ENCODE data around the gene ABI1.

The ABI1 gene

DNA sequence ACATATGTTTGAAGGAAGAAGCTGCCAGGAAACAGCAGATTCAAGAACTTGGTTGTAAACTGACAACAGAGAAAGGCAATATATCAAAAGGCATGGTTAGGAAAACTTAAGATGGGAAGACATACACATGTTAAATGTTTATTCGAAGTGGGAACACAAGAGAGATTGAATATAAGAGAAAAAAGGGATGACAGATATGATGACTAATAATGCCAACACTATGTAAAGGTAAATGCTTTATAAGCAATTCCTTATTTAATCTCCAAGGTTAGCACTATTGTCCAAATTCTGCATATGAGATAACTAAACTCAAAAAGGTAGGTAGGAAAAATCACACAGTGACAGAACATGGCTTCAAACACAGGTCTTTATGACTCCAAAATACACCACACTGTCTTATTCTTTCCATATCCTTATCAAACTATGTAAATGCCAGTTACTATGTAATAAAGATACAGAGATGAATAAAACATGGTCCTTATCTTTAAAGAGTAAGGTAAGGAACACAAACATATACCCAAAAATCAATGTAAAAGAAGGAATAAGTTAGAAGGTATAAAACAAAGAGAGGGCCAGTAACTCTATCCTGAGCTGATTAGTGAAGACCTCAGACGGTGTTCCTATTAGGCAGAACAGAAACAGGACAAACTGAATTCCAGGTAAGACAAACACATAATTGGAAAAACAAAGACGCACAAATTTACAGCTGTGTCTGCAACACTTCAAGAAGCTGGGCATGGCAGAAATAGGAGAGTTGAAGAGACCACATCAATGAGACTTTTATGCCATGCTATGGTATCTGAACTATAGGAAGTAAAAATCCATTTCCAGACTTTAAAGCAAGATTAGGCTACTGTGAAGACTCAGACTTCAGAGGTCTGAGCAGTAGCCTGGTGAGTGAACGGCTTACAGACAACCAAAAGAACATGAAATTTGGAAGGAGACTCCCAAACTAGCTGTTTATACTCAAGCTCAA lies 56.1 kb downstream of the ABI1 start:
- in situ Hi-C loops (cut with HindIII; ENCODE audit: low sequenced_read_pairs), result no loop called here
- DNase-seq (ENCODE audit: low read depth), result no peak
- TF ChIP-seq, protein P1, sequence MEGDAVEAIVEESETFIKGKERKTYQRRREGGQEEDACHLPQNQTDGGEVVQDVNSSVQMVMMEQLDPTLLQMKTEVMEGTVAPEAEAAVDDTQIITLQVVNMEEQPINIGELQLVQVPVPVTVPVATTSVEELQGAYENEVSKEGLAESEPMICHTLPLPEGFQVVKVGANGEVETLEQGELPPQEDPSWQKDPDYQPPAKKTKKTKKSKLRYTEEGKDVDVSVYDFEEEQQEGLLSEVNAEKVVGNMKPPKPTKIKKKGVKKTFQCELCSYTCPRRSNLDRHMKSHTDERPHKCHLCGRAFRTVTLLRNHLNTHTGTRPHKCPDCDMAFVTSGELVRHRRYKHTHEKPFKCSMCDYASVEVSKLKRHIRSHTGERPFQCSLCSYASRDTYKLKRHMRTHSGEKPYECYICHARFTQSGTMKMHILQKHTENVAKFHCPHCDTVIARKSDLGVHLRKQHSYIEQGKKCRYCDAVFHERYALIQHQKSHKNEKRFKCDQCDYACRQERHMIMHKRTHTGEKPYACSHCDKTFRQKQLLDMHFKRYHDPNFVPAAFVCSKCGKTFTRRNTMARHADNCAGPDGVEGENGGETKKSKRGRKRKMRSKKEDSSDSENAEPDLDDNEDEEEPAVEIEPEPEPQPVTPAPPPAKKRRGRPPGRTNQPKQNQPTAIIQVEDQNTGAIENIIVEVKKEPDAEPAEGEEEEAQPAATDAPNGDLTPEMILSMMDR (IDR thresholded peaks at IDR 0.05; ENCODE audit: low read depth, low read length, missing control alignments), result no peak
- no peak overlapping the region for H3K4me3 ChIP-seq (ENCODE audit: low read depth, low read length)

DNA sequence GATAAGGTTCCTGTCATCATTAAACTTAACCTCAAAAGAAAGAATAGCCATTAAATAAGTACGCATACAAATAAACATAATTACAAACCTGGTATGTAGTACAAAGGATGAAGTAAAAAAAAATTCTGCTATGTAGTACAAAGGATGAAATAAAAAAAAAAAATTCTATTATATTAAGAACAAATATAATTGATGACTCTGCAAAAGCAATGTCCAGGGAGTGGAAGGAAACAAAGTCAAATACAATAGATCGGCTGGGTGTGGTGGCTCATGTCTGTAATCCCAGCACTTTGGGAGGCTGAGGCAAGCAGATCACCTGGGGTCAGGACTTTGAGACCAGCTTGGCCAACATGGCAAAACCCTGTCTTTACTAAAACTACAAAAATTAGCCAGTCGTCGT lies 56.9 kb downstream of the ABI1 start:
- TF ChIP-seq, protein P1 (IDR thresholded peaks at IDR 0.05; ENCODE audit: low read depth, low read length, missing control alignments), result no peak
- in situ Hi-C loops (cut with HindIII; ENCODE audit: low sequenced_read_pairs), result no loop called here
- no peak for DNase-seq (ENCODE audit: low read depth)
- H3K4me3 ChIP-seq (ENCODE audit: low read depth, low read length), result no peak overlapping the region

DNA sequence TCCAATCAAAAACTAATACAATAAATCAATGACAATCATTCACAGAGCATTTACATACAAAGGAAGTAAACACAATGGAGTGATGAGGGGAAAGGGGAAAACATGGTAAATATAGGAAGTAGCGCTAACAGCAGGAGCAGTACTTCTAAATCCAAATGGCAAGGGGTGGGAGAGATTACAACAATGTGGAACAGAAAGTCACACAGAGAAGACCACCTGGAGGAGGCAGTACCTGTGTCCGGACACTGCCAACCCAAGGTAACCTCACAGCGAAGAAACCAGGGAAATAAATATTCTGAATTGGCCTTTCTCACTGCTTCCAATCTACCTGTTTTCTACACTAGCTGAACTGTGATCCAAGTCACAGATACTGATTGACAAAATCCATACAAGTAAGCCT lies 58.2 kb downstream of the ABI1 start:
- in situ Hi-C loops (cut with HindIII; ENCODE audit: low sequenced_read_pairs), result no loop called here
- TF ChIP-seq, protein P1 (IDR thresholded peaks at IDR 0.05; ENCODE audit: low read depth, low read length, missing control alignments), result no peak
- DNase-seq (ENCODE audit: low read depth), result no peak
- no peak overlapping the region for H3K4me3 ChIP-seq (ENCODE audit: low read depth, low read length)

DNA sequence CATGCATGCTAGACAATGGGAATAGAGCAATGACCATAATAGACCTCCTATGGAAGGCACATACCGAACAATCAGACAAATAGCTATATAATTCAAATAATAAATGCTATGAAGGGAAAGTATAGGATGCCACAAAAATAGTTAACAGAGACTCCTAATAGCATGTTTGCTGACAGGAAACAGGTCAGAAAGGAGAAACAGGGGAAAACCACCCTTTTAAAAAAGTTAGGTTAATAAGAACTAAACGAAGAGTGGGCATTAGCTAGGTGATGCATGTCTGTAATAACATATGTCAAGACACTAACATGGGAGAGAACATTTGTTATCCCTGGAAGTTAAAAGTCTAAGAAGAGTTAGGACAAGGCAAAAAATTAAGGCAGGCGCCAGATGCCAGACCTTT lies 58.9 kb downstream of the ABI1 start:
- TF ChIP-seq, protein P1 (IDR thresholded peaks at IDR 0.05; ENCODE audit: low read depth, low read length, missing control alignments), result no peak
- no peak for DNase-seq (ENCODE audit: low read depth)
- H3K4me3 ChIP-seq (ENCODE audit: low read depth, low read length), result no peak overlapping the region
- in situ Hi-C loops (cut with HindIII; ENCODE audit: low sequenced_read_pairs), result no loop called here

DNA sequence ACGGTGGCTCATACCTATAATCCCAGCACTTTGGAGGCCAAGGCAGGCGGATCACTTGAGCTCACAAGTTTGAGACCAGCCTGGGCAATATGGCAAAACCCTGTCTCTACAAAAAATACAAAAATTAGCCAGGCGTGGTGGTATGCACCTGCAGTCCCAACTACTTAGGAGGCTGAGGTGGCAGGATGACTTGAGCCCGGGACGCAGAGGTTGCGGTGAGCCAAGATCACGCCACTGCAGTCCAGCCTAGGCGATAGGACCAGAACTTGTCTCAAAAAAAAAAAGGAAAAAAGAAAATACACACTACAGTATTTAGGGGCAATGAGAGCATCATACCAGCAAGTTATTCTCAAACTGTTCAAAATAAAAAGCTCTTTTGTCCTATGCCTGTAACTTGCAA lies 59.5 kb downstream of the ABI1 start:
- in situ Hi-C loops (cut with HindIII; ENCODE audit: low sequenced_read_pairs), result no loop called here
- H3K4me3 ChIP-seq (ENCODE audit: low read depth, low read length), result no peak overlapping the region
- no peak for DNase-seq (ENCODE audit: low read depth)
- TF ChIP-seq, protein P1 (IDR thresholded peaks at IDR 0.05; ENCODE audit: low read depth, low read length, missing control alignments), result no peak

DNA sequence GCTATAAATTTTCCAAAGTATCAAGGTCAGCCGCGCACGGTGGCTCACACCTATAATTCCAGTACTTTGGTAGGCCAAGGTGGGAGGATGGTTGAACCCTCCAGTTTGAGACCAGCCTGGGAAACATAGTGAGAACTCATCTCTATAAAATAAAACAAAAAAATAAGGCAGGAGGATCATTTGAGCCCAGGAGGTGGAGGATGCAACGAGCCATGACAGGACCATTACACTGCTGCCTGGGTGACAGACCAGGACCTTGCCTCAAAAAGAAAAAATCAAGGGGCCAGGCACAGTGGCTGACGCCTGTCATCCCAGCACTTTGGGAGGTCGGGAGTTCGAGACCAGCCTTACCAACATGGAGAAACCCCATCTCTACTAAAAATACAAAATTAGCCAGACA lies 60.3 kb downstream of the ABI1 start:
- DNase-seq (ENCODE audit: low read depth), result no peak
- H3K4me3 ChIP-seq (ENCODE audit: low read depth, low read length), result no peak overlapping the region
- in situ Hi-C loops (cut with HindIII; ENCODE audit: low sequenced_read_pairs), result no loop called here
- TF ChIP-seq, protein P1 (IDR thresholded peaks at IDR 0.05; ENCODE audit: low read depth, low read length, missing control alignments), result no peak

Measured in astrocyte of the cerebellum (primary cell).